BE2C (cell line): ENCODE results near the gene STK36.

ENCODE experiments used
- DNase-seq: peaks from one replicate; pipeline ENCODE4 v3.0.0-alpha.2; 2020
- H3K27me3 ChIP-seq: fragments of 250-450 bp; sonication (Bioruptor Pico); 2 replicates; pipeline ENCODE4 v1.5.1; 2020; ENCODE audit warnings: mild to moderate bottlenecking
- H3K36me3 ChIP-seq: fragments of 250-450 bp; sonication (Bioruptor Pico); 2 replicates; pipeline ENCODE4 v1.5.1; 2020; ENCODE audit warnings: mild to moderate bottlenecking
- H3K4me1 ChIP-seq: fragments of 250-450 bp; sonication (Bioruptor Pico); 2 replicates; pipeline ENCODE4 v1.5.1; 2020
- H3K4me3 ChIP-seq: 2 replicates; pipeline ENCODE4 v1.5.1; 2011; ENCODE audit warnings: low read depth, low read length
- H3K9me3 ChIP-seq: fragments of 250-450 bp; sonication (Bioruptor Pico); 2 replicates; pipeline ENCODE4 v1.5.1; 2020
- CTCF ChIP-seq: IDR thresholded peaks from 2 replicates; pipeline ENCODE4 v1.5.1; 2012; ENCODE audit warnings: mild to moderate bottlenecking, low read depth, low read length

STK36 gene

GRCh38 chr2:218726004-218726574, 54.2 kb downstream of the STK36 start:
- no peaks in the 10 kb centered on the region for H3K9me3 ChIP-seq
- no peak overlapping the region for H3K4me3 ChIP-seq
- H3K27me3 ChIP-seq = no peaks in the 10 kb centered on the region
- no peak for DNase-seq
- H3K36me3 ChIP-seq = no peaks in the 10 kb centered on the region; the same call in 1 of the 2 replicates
- no peak for TF ChIP-seq CTCF
- H3K4me1 ChIP-seq = no peaks in the 10 kb centered on the region

- Histone ChIP-seq H3K36me3 (no peaks in the 10 kb centered on the region; the same call in 1 of the 2 replicates), H3K27me3 (no peaks in the 10 kb centered on the region), H3K9me3 (no peaks in the 10 kb centered on the region), H3K4me3 (no peak overlapping the region), H3K4me1 (peaks cover 4% of the 10 kb centered on the region; the same call in 1 of the 2 replicates)
- TF ChIP-seq CTCF = peak; percentile 57
- DNase-seq = no peak
Measured at GRCh38 chr2:218727502-218728165, 55.7 kb downstream of the STK36 start.

- Histone ChIP-seq H3K4me3 (no peak overlapping the region), H3K9me3 (no peaks in the 10 kb centered on the region), H3K27me3 (no peaks in the 10 kb centered on the region), H3K4me1 (peaks cover 4% of the 10 kb centered on the region; the same call in 1 of the 2 replicates), H3K36me3 (no peaks in the 10 kb centered on the region; the same call in 1 of the 2 replicates)
- TF ChIP-seq CTCF = no peak
- DNase-seq = no peak
Measured at GRCh38 chr2:218729640-218730039, 57.8 kb downstream of the STK36 start.

- Histone ChIP-seq H3K4me1 (peaks cover 4% of the 10 kb centered on the region; the same call in 1 of the 2 replicates), H3K4me3 (no peak overlapping the region), H3K9me3 (no peaks in the 10 kb centered on the region), H3K27me3 (no peaks in the 10 kb centered on the region), H3K36me3 (no peaks in the 10 kb centered on the region)
- no peak for TF ChIP-seq CTCF
- DNase-seq = no peak
Measured at GRCh38 chr2:218732052-218732760, 60.3 kb downstream of the STK36 start.

- Histone ChIP-seq H3K36me3 (peaks cover under 1% of the 10 kb centered on the region), H3K4me3 (no peak overlapping the region), H3K4me1 (peaks cover 4% of the 10 kb centered on the region; the same call in 1 of the 2 replicates), H3K9me3 (no peaks in the 10 kb centered on the region), H3K27me3 (no peaks in the 10 kb centered on the region)
- DNase-seq = no peak
- no peak for TF ChIP-seq CTCF
Measured at GRCh38 chr2:218732761-218733158, 60.9 kb downstream of the STK36 start.
